NCI-H2196 treated with DMSO at 0.1 percent for 48 hours (cell line): ENCODE measurements around the gene PGC.

Experiments used
- DNase-seq: peaks from one replicate; lab custom pipeline; 2025; ENCODE audit not compliant: unreplicated experiment; lab: John Stamatoyannopoulos, UW

PGC gene

GRCh38 chr6:41747256-41748101, at the start of gene PGC:
TSS of gene PGC (minus strand) at chr6:41747397. CDS start at chr6:41747334, 63 bp downstream.
- no peak for DNase-seq

- no peak for DNase-seq
Observed at GRCh38 chr6:41796474-41796873, 49.3 kb upstream of the PGC start.

DNA sequence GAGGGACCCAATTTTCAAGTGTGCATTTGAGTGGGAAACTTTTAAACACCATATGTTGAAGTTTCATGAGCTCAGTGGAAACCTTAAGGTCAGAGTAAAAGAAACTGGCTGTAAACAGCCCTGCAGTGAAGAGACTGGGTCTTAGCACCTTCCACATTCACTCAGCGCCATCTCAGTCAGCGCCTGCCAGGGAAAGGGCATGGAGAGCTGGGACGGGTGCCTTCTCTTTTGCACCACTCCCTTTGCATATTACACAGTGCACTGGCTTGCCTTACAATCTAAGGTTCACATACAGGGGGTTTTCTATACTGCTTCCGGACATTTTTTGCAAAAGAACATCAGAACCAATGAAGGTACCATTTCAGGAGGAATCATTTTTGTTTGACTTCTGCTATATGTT, 44.8 kb upstream of the PGC start:
- DNase-seq = no peak

DNA sequence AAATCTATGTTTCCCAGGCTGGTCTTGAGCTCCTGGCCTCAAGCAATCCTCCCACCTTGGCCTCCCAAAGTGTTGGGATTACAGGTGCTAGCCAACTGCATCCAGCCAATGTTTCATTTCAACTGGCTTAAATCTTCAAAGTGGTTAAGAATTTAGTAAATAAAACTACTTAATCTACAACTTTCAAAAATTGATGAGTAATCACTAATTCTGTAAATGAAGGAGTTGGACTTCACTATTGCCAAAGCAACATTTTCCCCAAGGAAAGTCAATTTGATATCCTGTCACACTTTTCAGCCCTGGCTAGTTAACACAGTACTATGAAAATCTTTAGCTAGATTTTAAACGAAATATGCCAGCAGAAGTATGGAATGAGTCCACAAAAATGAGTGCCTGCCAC, 44.1 kb upstream of the PGC start:
- no peak for DNase-seq

GRCh38 chr6:41790045-41790444, 42.8 kb upstream of the PGC start:
- DNase-seq = no peak

DNA sequence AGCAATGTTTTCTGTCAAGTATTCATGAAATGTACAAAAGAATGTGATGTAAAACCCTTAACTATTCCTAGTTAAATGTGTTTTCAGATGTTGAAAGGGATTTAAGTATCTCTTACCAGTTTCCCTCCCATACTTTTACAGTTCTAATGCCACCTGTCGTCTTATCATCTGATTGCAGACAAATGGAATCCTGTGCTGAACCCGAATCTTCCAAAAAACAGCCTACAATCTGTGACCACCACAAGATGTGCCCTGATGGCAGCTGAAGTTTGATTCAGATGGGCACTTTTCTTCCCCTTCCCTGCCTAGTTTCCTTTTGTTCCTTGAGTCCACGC, 42.2 kb upstream of the PGC start:
- DNase-seq = no peak

GRCh38 chr6:41787219-41787917, 40.2 kb upstream of the PGC start, which contains the start of gene TOMM6:
TSS of gene TOMM6 (plus strand) at chr6:41787694. CDS start at chr6:41787698, 4 bp downstream.
- peak; percentile 85 for DNase-seq

- DNase-seq = peak; percentile 65
Observed at GRCh38 chr6:41786451-41787218, 39.4 kb upstream of the PGC start.

DNA sequence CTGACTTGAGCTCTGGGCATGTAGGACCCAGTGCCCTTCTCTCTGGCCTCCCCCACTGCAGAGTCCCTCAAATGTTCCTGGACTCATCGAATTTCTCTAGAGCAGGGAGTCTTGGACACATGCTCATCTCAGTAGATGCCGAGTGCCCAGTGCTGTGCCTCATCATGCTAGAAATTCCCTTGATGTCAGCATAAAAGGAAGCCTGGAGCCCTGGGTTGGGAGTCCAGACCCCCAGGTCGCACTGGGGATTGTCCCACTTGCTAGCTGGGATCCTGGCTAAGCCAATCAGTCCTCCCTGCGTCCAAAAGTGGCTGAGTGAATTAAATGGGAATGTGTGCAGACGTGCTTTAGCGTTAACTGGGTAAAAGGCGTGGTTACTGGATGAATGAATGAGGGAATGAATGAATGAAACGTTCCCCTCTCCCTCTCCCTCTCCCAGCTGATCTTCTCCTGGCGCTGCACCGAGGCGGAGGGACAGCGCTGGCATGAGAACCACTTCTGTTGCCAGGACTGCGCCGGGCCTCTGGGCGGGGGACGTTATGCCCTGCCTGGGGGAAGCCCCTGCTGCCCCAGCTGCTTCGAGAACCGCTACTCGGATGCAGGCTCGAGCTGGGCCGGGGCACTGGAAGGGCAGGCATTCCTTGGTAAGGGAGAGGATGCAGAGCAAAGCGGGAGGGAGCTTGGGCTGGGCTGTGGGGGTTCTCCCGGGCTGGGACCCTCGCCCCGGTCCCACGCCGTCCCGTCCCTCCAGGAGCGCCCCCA, 38.7 kb upstream of the PGC start:
- DNase-seq = no peak

DNA sequence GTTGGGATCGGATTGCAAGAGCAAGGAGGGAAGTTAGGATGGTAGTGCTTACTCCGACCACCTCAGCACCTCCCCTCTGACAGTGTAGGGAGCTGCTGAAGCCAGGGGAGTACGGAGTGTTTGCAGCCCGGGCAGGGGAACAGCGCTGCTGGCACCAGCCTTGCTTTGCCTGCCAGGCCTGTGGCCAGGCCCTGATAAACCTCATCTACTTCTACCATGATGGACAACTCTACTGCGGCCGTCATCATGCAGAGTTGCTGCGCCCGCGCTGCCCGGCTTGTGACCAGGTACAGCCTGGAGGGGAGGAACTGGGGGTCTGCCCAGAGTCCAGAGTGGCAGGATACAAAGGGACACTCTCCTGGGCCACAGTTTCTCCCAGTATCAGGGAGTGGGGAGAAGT, 38.1 kb upstream of the PGC start:
- DNase-seq = no peak

GRCh38 chr6:41784581-41785171, 37.5 kb upstream of the PGC start:
- no peak for DNase-seq

DNA sequence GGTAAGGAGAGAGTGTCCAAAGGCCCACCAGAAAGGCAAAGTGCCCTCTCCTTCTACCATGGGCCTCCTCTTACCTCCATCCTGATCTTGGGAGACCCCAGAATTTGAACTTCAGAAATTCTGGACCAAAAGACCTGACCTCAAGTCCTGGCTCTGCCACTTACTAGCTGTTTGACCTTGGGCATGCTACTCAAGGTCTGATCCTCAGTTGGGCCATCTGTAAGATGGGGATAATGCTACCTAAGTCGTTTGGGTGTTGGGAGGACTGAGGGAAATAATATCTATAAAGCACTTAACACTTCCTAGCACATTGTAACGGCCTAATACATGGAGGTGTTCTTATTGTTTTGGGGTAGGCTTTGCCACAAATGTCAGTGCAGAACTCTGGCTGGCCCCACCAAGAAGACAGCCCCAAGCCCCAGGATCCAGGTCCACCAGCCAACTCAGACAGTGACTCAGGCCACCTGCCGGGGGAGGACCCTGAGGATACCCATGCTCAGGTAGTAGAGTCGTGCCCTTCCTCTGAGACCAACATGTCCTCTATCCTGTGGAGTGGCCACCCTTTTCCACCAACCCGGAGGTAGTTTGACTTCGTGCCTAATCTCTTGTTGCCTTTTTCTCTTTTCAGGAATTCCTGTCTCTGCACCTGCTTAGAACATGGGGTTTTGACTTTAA, 36.0 kb upstream of the PGC start:
- DNase-seq = no peak

DNA sequence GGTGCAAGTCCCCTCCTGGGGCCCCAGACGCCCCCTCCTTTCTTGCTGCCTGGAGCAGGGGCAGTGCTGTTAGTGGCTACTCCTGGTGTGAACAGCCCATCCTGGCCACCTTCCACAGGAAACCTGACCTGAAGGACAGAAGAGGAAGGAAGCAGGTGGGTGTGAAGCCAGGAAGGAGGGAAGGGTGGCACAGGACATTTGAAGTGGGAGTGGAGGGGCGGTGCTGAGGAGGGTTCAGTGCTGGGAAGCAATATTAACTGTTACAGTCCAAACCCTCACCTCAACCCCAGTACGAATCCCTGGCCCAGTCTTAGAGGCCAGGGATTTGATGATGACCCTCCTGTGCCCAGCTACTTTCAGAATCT, 34.2 kb upstream of the PGC start:
- DNase-seq = peak; percentile 39

DNA sequence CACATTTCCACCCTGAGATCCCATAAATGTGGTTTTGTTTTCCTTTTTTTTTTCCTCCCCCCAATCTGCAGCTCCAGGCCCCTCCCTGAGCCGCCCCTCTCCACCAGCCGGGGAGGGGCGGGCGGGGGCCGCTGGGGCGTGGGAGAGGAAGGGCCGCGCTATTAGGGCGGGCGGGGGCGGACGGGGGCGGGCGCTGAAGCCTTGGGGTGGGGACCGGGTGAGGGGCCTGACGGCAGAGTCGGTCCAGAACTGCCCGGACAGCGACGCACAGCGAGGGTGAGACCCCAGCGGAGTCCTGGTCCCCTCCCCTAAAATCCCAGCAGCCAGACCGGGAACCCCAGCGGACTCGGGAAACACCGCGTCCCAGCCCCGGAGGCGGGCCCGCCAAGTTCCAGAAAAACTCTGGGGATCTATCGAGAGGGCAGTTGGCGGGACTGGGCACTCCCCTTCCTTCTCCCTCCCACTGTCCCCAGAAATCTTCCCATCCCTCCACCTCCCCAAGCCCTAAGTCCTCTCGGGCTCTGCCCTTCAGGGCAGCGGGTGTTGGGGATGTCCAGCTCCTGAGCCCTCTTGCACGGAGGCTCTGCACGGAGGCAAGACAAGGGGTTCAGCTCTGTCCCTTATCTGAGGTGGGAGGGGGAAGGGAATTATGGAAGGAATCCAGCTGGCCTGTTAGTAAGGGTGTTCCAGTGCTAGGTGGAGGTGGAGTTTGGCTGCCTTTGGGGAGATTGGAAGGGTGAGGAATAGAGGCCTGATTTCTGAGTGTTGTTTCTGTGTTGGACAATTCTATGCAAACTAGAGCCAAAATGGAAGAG, 33.6 kb upstream of the PGC start, which contains the start of gene PRICKLE4:
Gene PRICKLE4 (plus strand): TSS at position 232 of the 815 bp plus-strand sequence. CDS start 2,692 bp downstream, outside the sequence.
- DNase-seq = peak; percentile 39

DNA sequence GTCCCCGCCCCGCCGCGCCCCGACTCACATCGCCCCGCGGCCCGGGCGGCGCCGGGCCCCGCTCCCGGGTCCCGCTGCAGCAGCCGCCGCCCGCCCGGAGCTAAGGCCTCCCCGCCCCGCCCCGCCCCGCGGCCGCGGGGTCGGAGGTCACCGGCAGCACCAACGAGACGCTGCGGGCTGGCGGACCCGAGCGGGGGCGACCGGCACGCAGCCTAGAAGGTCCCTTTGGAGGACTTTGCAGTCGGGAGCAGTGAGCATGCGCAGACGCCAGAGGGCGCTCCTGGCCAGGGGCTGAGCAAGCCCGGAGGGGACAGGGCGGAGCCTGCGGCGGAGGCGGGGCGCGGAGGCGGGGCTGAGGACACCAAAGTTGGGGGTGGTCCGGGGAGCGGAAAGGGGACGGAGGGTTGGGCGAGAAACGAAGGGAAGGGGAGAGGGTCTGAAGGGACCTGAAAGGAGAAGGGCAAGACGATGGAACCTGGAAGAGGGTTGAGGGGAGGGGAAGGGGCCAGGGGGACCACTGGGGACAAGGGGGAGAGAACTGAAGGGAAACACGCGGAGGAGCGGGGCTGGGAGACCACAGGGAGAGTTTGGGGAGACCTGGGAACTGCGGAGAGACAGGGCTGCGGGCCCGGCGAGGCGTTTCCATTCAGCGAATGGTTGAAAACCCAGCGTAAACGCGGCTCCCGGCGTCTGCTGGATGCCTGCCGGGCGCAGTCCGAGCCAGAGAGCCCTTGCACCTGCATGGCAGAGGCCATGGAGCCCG, 32.8 kb upstream of the PGC start, which contains the start of gene FRS3:
Gene FRS3 (minus strand): TSS at position 113 of the 763 bp plus-strand sequence. CDS start 2,913 bp downstream, outside the sequence.
- DNase-seq = peak; percentile 77

GRCh38 chr6:41779336-41779735, 32.1 kb upstream of the PGC start:
- no peak for DNase-seq

- no peak for DNase-seq
Observed at GRCh38 chr6:41778895-41779294, 31.7 kb upstream of the PGC start.
